A549 (cell line): ENCODE results near the gene ATF5. TPM values are rescaled to one million over a fixed set of nuclear protein-coding genes. Genes with fewer than 3 reads are reported as not detected.

Experiments used
- ATAC-seq, 2 experiments: fragments of 200-7000 bp in 1 of 2; fragments of >200 bp in 1 of 2; cut with Nextera tagmentation in 1 of 2; cut with Tn5 transposase in 1 of 2; 3 replicates each; pipeline versions ENCODE4 v1.8.0 to v1.9.1; 2018 to 2020; ENCODE audit warnings: mild to moderate bottlenecking in 1 of 2, moderate library complexity in 1 of 2
- CTCF ChIA-PET: fragments of 300-600 bp; sonication (Branson Sonifier 250); formaldehyde crosslinking; extraction: SDS; loops from one replicate; lab custom pipeline; 2021; ENCODE audit warnings: antibody characterized with exemption, inconsistent platforms; lab: Yijun Ruan, JAX
- POLR2A ChIA-PET: fragments of 350-600 bp; formaldehyde crosslinking; extraction: SDS; loops from one replicate; lab custom pipeline; 2021; ENCODE audit warnings: antibody characterized with exemption, inconsistent platforms; lab: Yijun Ruan, JAX
- DNase-seq, 2 experiments: peaks; one replicate each; pipeline versions ENCODE4 v3.0.0 to v3.0.0-alpha.2; 2011 to 2016; ENCODE audit warnings: low read depth in 1 of 2, low spot score in 1 of 2
- FAIRE-seq: peaks from 2 replicates; lab custom pipeline; 2011; peaks lifted over from hg19 to GRCh38; lab: Jason Lieb, UNC
- H3K27ac ChIP-seq, 2 experiments: fragments of >200 bp; sonication (Bioruptor Twin); formaldehyde crosslinking; 3 replicates each; pipeline ENCODE4 v1.5.1; 2016 to 2017
- H3K4me1 ChIP-seq: fragments of >200 bp; sonication (Bioruptor Twin); formaldehyde crosslinking; 3 replicates; pipeline ENCODE4 v1.6.1; 2016
- H3K4me2 ChIP-seq: fragments of >200 bp; sonication (Bioruptor Twin); formaldehyde crosslinking; 3 replicates; pipeline ENCODE4 v1.6.1; 2016
- H3K4me3 ChIP-seq: fragments of >200 bp; sonication (Bioruptor Twin); formaldehyde crosslinking; 3 replicates; pipeline ENCODE4 v1.5.1; 2016
- H3K9me3 ChIP-seq: fragments of >200 bp; sonication (Bioruptor Twin); formaldehyde crosslinking; 3 replicates; pipeline ENCODE4 v1.6.1; 2016
- BCL3 ChIP-seq: fragments of >200 bp; sonication (Bioruptor Twin); formaldehyde crosslinking; IDR thresholded peaks from 3 replicates; pipeline ENCODE4 v1.6.1; 2016
- CBX8 ChIP-seq: fragments of 200-600 bp; sonication (generic); IDR thresholded peaks from 2 replicates; pipeline ENCODE4 v1.6.1; 2016
- E2F6 ChIP-seq: IDR thresholded peaks from 2 replicates; pipeline ENCODE4 v1.6.1; 2012; ENCODE audit warnings: low read depth, borderline replicate concordance
- EHMT2 ChIP-seq: fragments of 200-600 bp; sonication (generic); IDR thresholded peaks from 2 replicates; pipeline ENCODE4 v1.6.1; 2016; ENCODE audit warnings: antibody characterized with exemption, low read depth, mild to moderate bottlenecking, moderate library complexity
- EP300 ChIP-seq, 2 experiments: fragments of >200 bp; sonication (Bioruptor Twin); formaldehyde crosslinking; IDR thresholded peaks; 2 replicates in 1 of 2; 3 replicates in 1 of 2; pipeline ENCODE4 v1.6.1; 2016 to 2017
- ESRRA ChIP-seq: fragments of 150-350 bp; IDR thresholded peaks from 2 replicates; pipeline ENCODE4 v1.6.1; 2014; ENCODE audit warnings: mild to moderate bottlenecking, low read length, borderline replicate concordance
- FOSL2 ChIP-seq, 2 experiments: fragments of 450-650 bp in 1 of 2; fragments of >200 bp in 1 of 2; sonication (Bioruptor Twin) in 1 of 2; formaldehyde crosslinking; IDR thresholded peaks; 2 replicates each; pipeline versions ENCODE4 v1.5.0 to v1.6.1; 2016 to 2020; ENCODE audit warnings: mild to moderate bottlenecking in 1 of 2, moderate library complexity in 1 of 2
- GATA3 ChIP-seq: IDR thresholded peaks from 2 replicates; pipeline ENCODE4 v1.6.1; 2012; ENCODE audit warnings: borderline replicate concordance
- HEYL ChIP-seq: fragments of 250-450 bp; sonication (Bioruptor Pico); IDR thresholded peaks from 2 replicates; pipeline ENCODE4 v1.8.0; 2021; ENCODE audit warnings: mild to moderate bottlenecking, moderate library complexity
- HMGXB4 ChIP-seq: fragments of 250-450 bp; sonication (Bioruptor Pico); IDR thresholded peaks from 2 replicates; pipeline ENCODE4 v1.5.0; 2021; ENCODE audit warnings: mild to moderate bottlenecking, moderate library complexity, borderline replicate concordance
- HOXA7 ChIP-seq: fragments of 250-450 bp; sonication (Bioruptor Pico); IDR thresholded peaks from 2 replicates; pipeline ENCODE4 v1.5.0; 2020; ENCODE audit warnings: mild to moderate bottlenecking, moderate library complexity
- HOXB13 ChIP-seq: fragments of 250-450 bp; sonication (Bioruptor Pico); IDR thresholded peaks from 2 replicates; pipeline ENCODE4 v1.5.0; 2020; ENCODE audit warnings: low read depth, mild to moderate bottlenecking, moderate library complexity
- JUN ChIP-seq, 2 experiments: fragments of >200 bp; sonication (Bioruptor Twin); formaldehyde crosslinking; IDR thresholded peaks; 2 replicates in 1 of 2; 3 replicates in 1 of 2; pipeline ENCODE4 v1.6.1; 2016 to 2017
- JUNB ChIP-seq: fragments of >200 bp; sonication (Bioruptor Twin); formaldehyde crosslinking; IDR thresholded peaks from 2 replicates; pipeline ENCODE4 v1.6.1; 2016
- KDM5A ChIP-seq: fragments of 200-600 bp; sonication (generic); IDR thresholded peaks from 2 replicates; pipeline ENCODE4 v1.6.1; 2016; ENCODE audit warnings: antibody characterized with exemption, mild to moderate bottlenecking
- MAZ ChIP-seq: fragments of 150-350 bp; IDR thresholded peaks from 2 replicates; pipeline ENCODE4 v1.6.1; 2014; ENCODE audit warnings: antibody characterized with exemption, low read depth, low read length, borderline replicate concordance
- PHF8 ChIP-seq: fragments of 200-600 bp; sonication (generic); IDR thresholded peaks from 2 replicates; pipeline ENCODE4 v1.6.1; 2016; ENCODE audit warnings: low read depth, mild to moderate bottlenecking, antibody characterized with exemption, moderate library complexity, borderline replicate concordance
- POLR2AphosphoS2 ChIP-seq: conservative IDR thresholded peaks from 2 replicates; pipeline ENCODE4 v1.6.1; 2012; ENCODE audit warnings: low read length, improper control_type of control experiment, inconsistent platforms
- RAD21 ChIP-seq, 2 experiments: fragments of >200 bp in 1 of 2; sonication (Bioruptor Twin) in 1 of 2; formaldehyde crosslinking in 1 of 2; IDR thresholded peaks in 1 of 2; conservative IDR thresholded peaks in 1 of 2; 2 replicates in 1 of 2; 3 replicates in 1 of 2; pipeline ENCODE4 v1.6.1; 2012 to 2018; ENCODE audit warnings: inconsistent platforms in 1 of 2
- RARB ChIP-seq: fragments of 250-450 bp; sonication (Bioruptor Pico); IDR thresholded peaks from 2 replicates; pipeline ENCODE4 v1.8.0; 2021; ENCODE audit warnings: mild to moderate bottlenecking, moderate library complexity
- SMC3 ChIP-seq: fragments of >200 bp; sonication (Bioruptor Twin); formaldehyde crosslinking; IDR thresholded peaks from 3 replicates; pipeline ENCODE4 v1.6.1; 2018; ENCODE audit warnings: inconsistent platforms
- TP53 ChIP-seq: fragments of 250-450 bp; sonication (Bioruptor Pico); IDR thresholded peaks from 2 replicates; pipeline ENCODE4 v1.5.0; 2021; ENCODE audit warnings: mild to moderate bottlenecking, moderate library complexity
- USF2 ChIP-seq: fragments of 450-650 bp; IDR thresholded peaks from 2 replicates; pipeline ENCODE4 v1.6.1; 2014; ENCODE audit warnings: antibody characterized with exemption
- ZC3H11A ChIP-seq: fragments of 450-650 bp; IDR thresholded peaks from 2 replicates; pipeline ENCODE4 v1.6.1; 2014; ENCODE audit warnings: antibody characterized with exemption, mild to moderate bottlenecking
- ZNF302 ChIP-seq: fragments of 250-450 bp; sonication (Bioruptor Pico); IDR thresholded peaks from 2 replicates; pipeline ENCODE4 v1.9.0; 2021; ENCODE audit warnings: inconsistent platforms, mild to moderate bottlenecking, moderate library complexity
- ZSCAN20 ChIP-seq: fragments of 250-450 bp; sonication (Bioruptor Pico); IDR thresholded peaks from 2 replicates; pipeline ENCODE4 v1.8.0; 2022; ENCODE audit warnings: mild to moderate bottlenecking, moderate library complexity
- WGBS: methylation state at CpG from one replicate; pipeline ENCODE4 v1.1.6; 2017; ENCODE audit errors: missing lambda C conversion rate; 5-methylcytosine and 5-hydroxymethylcytosine counted together
- polyA plus RNA-seq, 4 experiments: library from polyadenylated mRNA; depleted of rRNA in 3 of 4; stranded (reverse); fragments of >200 nt; fragmentation: RNase III in 1 of 4; extraction: RNeasy Plus Mini Kit Qiagen cat#74134 plus additional on column Dnase treatment in 1 of 4; gene quantifications; 2 replicates in 3 of 4; 3 replicates in 1 of 4; pipeline ENCODE4 v1.2.3, GENCODE V29; 2011 to 2017

ATF5 gene
- polyA plus RNA-seq, 2 of the 4 experiments (the other 2 are of a cell fraction): 12.9 to 42.8 TPM

- no peak overlapping the region for H3K27ac ChIP-seq
- POLR2A ChIA-PET: interaction anchor here (0.6 kb wide), 1 partner anchor 44 kb away, joined by 5 read pairs; no protein-coding TSS in a partner anchor
- DNase-seq: no peak
- TF ChIP-seq POLR2AphosphoS2: no peak
- no peak for TF ChIP-seq HOXB13 (CRISPR knock-in tag)
- TF ChIP-seq JUNB: no peak
- TF ChIP-seq, all 56 proteins: peak for 0
- 97% methylated on average over 12 of the region's 18 CpGs for WGBS
- no peak for ATAC-seq
- FAIRE-seq: no peak
- no peaks in the 10 kb centered on the region for H3K9me3 ChIP-seq
- peaks cover 6% of the 10 kb centered on the region; the same call in 1 of the 3 replicates for H3K4me1 ChIP-seq
- H3K4me3 ChIP-seq: no peak overlapping the region
- CTCF ChIA-PET: interaction anchor here (1.1 to 3.9 kb wide), 5 partner anchors 8 to 248 kb away, joined by 3 to 26 read pairs (median 9); partner anchors contain the start of genes ATF5 and NUP62
- no peak overlapping the region for H3K4me2 ChIP-seq
Observed at GRCh38 chr19:49888510-49888824, 40.5 kb upstream of the ATF5 start.

GRCh38 chr19:49889038-49889686, 39.8 kb upstream of the ATF5 start:
- no peak for DNase-seq
- no peak for TF ChIP-seq HMGXB4
- no peak for TF ChIP-seq HOXA7
- no peak for TF ChIP-seq KDM5A
- no peak for TF ChIP-seq USF2
- TF ChIP-seq BCL3: no peak
- TF ChIP-seq EP300 (IDR thresholded peaks at IDR 0.05): no peak
- no peak for TF ChIP-seq JUN (IDR thresholded peaks at IDR 0.05)
- no peak for TF ChIP-seq TP53 (CRISPR knock-in tag)
- no peak for TF ChIP-seq MAZ
- ATAC-seq: no peak
- CTCF ChIA-PET: interaction anchor here (1.1 to 3.9 kb wide), 11 partner anchors 9 to 247 kb away, joined by 3 to 27 read pairs (median 9); partner anchors contain the start of genes AKT1S1, ATF5, NUP62 and TBC1D17
- WGBS: 92% methylated on average over 23 of the region's 23 CpGs
- Histone ChIP-seq H3K4me1 (peaks cover 6% of the 10 kb centered on the region; the same call in 1 of the 3 replicates), H3K4me2 (no peak overlapping the region), H3K4me3 (no peak overlapping the region), H3K27ac (no peak overlapping the region), H3K9me3 (no peaks in the 10 kb centered on the region)
- no peak for FAIRE-seq
- POLR2A ChIA-PET: interaction anchor here (1.9 kb wide), 1 partner anchor 12 kb away, joined by 9 read pairs; the partner anchor contains the start of genes AKT1S1 and TBC1D17

GRCh38 chr19:49889687-49890348, 39.2 kb upstream of the ATF5 start:
- Histone ChIP-seq H3K4me1 (peaks cover 6% of the 10 kb centered on the region; the same call in 1 of the 3 replicates), H3K4me2 (peak overlapping the region; percentile 95), H3K27ac (peak overlapping the region; percentile 26 to 72; a peak in 5 of 6 replicates), H3K9me3 (no peaks in the 10 kb centered on the region), H3K4me3 (peak overlapping the region; percentile 44)
- ChIA-PET CTCF (interaction anchor here (0.7 to 3.9 kb wide), 19 partner anchors 9 to 336 kb away, joined by 3 to 27 read pairs (median 6); partner anchors contain the start of genes AKT1S1, ATF5, NUP62 and TBC1D17), POLR2A (interaction anchor here (1.9 to 2.6 kb wide), 2 partner anchors 13 to 40 kb away, joined by 9 to 11 read pairs; partner anchors contain the start of genes AKT1S1, NUP62 and TBC1D17)
- ATAC-seq: peak; percentile 55 to 79
- DNase-seq: peak; percentile 61 to 94
- 73% methylated on average over 43 of the region's 71 CpGs for WGBS
- FAIRE-seq: peak; percentile 63
- peak; percentile 24; the same call in 1 of the 2 replicates for TF ChIP-seq GATA3
- TF ChIP-seq PHF8: no peak
- no peak for TF ChIP-seq HEYL (CRISPR knock-in tag)
- TF ChIP-seq RARB (CRISPR knock-in tag): no peak
- TF ChIP-seq RAD21 (conservative IDR thresholded peaks at IDR 0.05 in 1 of 2, IDR thresholded peaks at IDR 0.05 in 1 of 2): peak; percentile 42 to 51; a peak in 3 of 5 replicates
- TF ChIP-seq SMC3: peak; percentile 57; the same call in 2 of the 3 replicates
- peak; percentile 100 for TF ChIP-seq E2F6
- TF ChIP-seq ZNF302: no peak
- TF ChIP-seq CBX8: no peak
- no peak for TF ChIP-seq FOSL2 (IDR thresholded peaks at IDR 0.05)
- no peak for TF ChIP-seq FOSL2 (CRISPR knock-in tag; IDR thresholded peaks at IDR 0.05)
- no peak for TF ChIP-seq ZC3H11A
- no peak for TF ChIP-seq ZSCAN20 (CRISPR knock-in tag)
- TF ChIP-seq EHMT2: no peak
- TF ChIP-seq ESRRA: no peak
